Measurements from ENCODE around the gene APC.

Gene APC

GRCh38 chr5:112734597-112734996 lies 3.1 kb upstream of the APC start:
- H3K27ac ChIP-seq (ENCODE audit: low read length), result no peak overlapping the region
- H3K27me3 ChIP-seq (ENCODE audit: low read depth, low read length), result no peaks in the 10 kb centered on the region
- H3K36me3 ChIP-seq (replicated peaks; ENCODE audit: low read depth, low read length), result no peaks in the 10 kb centered on the region
- H3K9ac ChIP-seq (ENCODE audit: low read length), result no peak overlapping the region
- H3K4me3 ChIP-seq (ENCODE audit: low read length), result no peak overlapping the region
- TF ChIP-seq EZH2phosphoT487 (IDR thresholded peaks at IDR 0.05; ENCODE audit: low read depth) (no peak), CTCF (IDR thresholded peaks at IDR 0.05; ENCODE audit: low read depth, low read length) (no peak)
- peaks cover 10% of the 10 kb centered on the region; the same call in 1 of the 2 replicates for H3K79me2 ChIP-seq (ENCODE audit: low read length)
- H3K9me3 ChIP-seq (ENCODE audit: insufficient read depth, low read length), result no peaks in the 10 kb centered on the region
- no peak overlapping the region for H3K4me2 ChIP-seq (ENCODE audit: low read length)
- H4K20me1 ChIP-seq (ENCODE audit: insufficient read depth, low read length), result no peaks in the 10 kb centered on the region
- H3K4me1 ChIP-seq (ENCODE audit: low read length), result peaks cover 9% of the 10 kb centered on the region
- no peak overlapping the region for H2AFZ ChIP-seq (ENCODE audit: low read depth, low read length)

- no peak for TF ChIP-seq EZH2phosphoT487 (IDR thresholded peaks at IDR 0.05; ENCODE audit: low read depth)
- no peak for TF ChIP-seq CTCF (IDR thresholded peaks at IDR 0.05; ENCODE audit: low read depth, low read length)
- peaks cover 10% of the 10 kb centered on the region; the same call in 1 of the 2 replicates for H3K79me2 ChIP-seq (ENCODE audit: low read length)
Observed at GRCh38 chr5:112735702-112736101, 2.0 kb upstream of the APC start.

GRCh38 chr5:112737070-112737462 lies 619 bp upstream of the APC start:
- no peak for TF ChIP-seq EZH2phosphoT487 (IDR thresholded peaks at IDR 0.05; ENCODE audit: low read depth)
- TF ChIP-seq CTCF (IDR thresholded peaks at IDR 0.05; ENCODE audit: low read depth, low read length), result no peak
- Histone ChIP-seq H3K9ac (ENCODE audit: low read length) (peak overlapping the region; percentile 54), H3K27me3 (ENCODE audit: low read depth, low read length) (no peaks in the 10 kb centered on the region), H2AFZ (ENCODE audit: low read depth, low read length) (no peak overlapping the region), H3K27ac (ENCODE audit: low read length) (no peak overlapping the region), H3K4me3 (ENCODE audit: low read length) (peak overlapping the region; percentile 85), H3K9me3 (ENCODE audit: insufficient read depth, low read length) (no peaks in the 10 kb centered on the region), H3K4me2 (ENCODE audit: low read length) (peak overlapping the region; percentile 97), H3K36me3 (replicated peaks; ENCODE audit: low read depth, low read length) (no peaks in the 10 kb centered on the region), H4K20me1 (ENCODE audit: insufficient read depth, low read length) (no peaks in the 10 kb centered on the region), H3K4me1 (ENCODE audit: low read length) (peaks cover 9% of the 10 kb centered on the region), H3K79me2 (ENCODE audit: low read length) (peaks cover 10% of the 10 kb centered on the region; the same call in 1 of the 2 replicates)

More at GRCh38 chr5:112735702-112736101, 2.0 kb upstream of the APC start:
- no peak overlapping the region for H3K9ac ChIP-seq (ENCODE audit: low read length)
- H3K36me3 ChIP-seq (replicated peaks; ENCODE audit: low read depth, low read length), result no peaks in the 10 kb centered on the region
- no peak overlapping the region for H3K4me3 ChIP-seq (ENCODE audit: low read length)
- H3K9me3 ChIP-seq (ENCODE audit: insufficient read depth, low read length), result no peaks in the 10 kb centered on the region
- no peak overlapping the region for H3K27ac ChIP-seq (ENCODE audit: low read length)
- peaks cover 9% of the 10 kb centered on the region for H3K4me1 ChIP-seq (ENCODE audit: low read length)
- no peak overlapping the region for H2AFZ ChIP-seq (ENCODE audit: low read depth, low read length)
- H3K27me3 ChIP-seq (ENCODE audit: low read depth, low read length), result no peaks in the 10 kb centered on the region
- no peaks in the 10 kb centered on the region for H4K20me1 ChIP-seq (ENCODE audit: insufficient read depth, low read length)
- no peak overlapping the region for H3K4me2 ChIP-seq (ENCODE audit: low read length)

- TF ChIP-seq EZH2phosphoT487 (IDR thresholded peaks at IDR 0.05; ENCODE audit: low read depth), result no peak
- no peak for TF ChIP-seq CTCF (IDR thresholded peaks at IDR 0.05; ENCODE audit: low read depth, low read length)
- peaks cover 9% of the 10 kb centered on the region for H3K4me1 ChIP-seq (ENCODE audit: low read length)
Observed at GRCh38 chr5:112738191-112738560, 491 bp downstream of the APC start.

More at GRCh38 chr5:112738191-112738560, 491 bp downstream of the APC start:
- H3K9ac ChIP-seq (ENCODE audit: low read length), result peak overlapping the region; percentile 54
- H3K4me3 ChIP-seq (ENCODE audit: low read length), result peak overlapping the region; percentile 85
- no peaks in the 10 kb centered on the region for H4K20me1 ChIP-seq (ENCODE audit: insufficient read depth, low read length)
- H2AFZ ChIP-seq (ENCODE audit: low read depth, low read length), result peak overlapping the region; percentile 90; the same call in 1 of the 2 replicates
- H3K79me2 ChIP-seq (ENCODE audit: low read length), result peaks cover 10% of the 10 kb centered on the region; the same call in 1 of the 2 replicates
- no peak overlapping the region for H3K27ac ChIP-seq (ENCODE audit: low read length)
- H3K27me3 ChIP-seq (ENCODE audit: low read depth, low read length), result no peaks in the 10 kb centered on the region
- peak overlapping the region; percentile 97 for H3K4me2 ChIP-seq (ENCODE audit: low read length)
- H3K36me3 ChIP-seq (replicated peaks; ENCODE audit: low read depth, low read length), result no peaks in the 10 kb centered on the region
- H3K9me3 ChIP-seq (ENCODE audit: insufficient read depth, low read length), result no peaks in the 10 kb centered on the region
